GM12878 (cell line): ENCODE measurements around the gene GBGT1. TPM values are rescaled to one million over a fixed set of nuclear protein-coding genes. Genes with fewer than 3 reads are reported as not detected.

Experiments used
- BHLHE40 ChIP-seq, 2 experiments: fragments of 450-650 bp in 1 of 2; IDR thresholded peaks; 2 replicates each; pipeline ENCODE4 v1.6.1; 2011 to 2017; ENCODE audit warnings: low read depth in 2 of 2, borderline replicate concordance in 1 of 2, improper control_type of control experiment in 1 of 2, low read length in 1 of 2, mild to moderate bottlenecking in 1 of 2
- BMI1 ChIP-seq: fragments of 450-650 bp; IDR thresholded peaks from 2 replicates; pipeline ENCODE4 v1.6.1; 2016; ENCODE audit warnings: mild to moderate bottlenecking, moderate library complexity, borderline replicate concordance
- CEBPB ChIP-seq, 2 experiments: fragments of 150-350 bp in 1 of 2; IDR thresholded peaks; 2 replicates each; pipeline ENCODE4 v1.6.1; 2012 to 2014; ENCODE audit warnings: low read depth in 2 of 2, low read length in 2 of 2, borderline replicate concordance in 1 of 2, inconsistent platforms in 1 of 2
- DPF2 ChIP-seq: fragments of 450-650 bp; IDR thresholded peaks from 2 replicates; pipeline ENCODE4 v1.6.1; 2017; ENCODE audit warnings: mild to moderate bottlenecking
- HCFC1 ChIP-seq: fragments of 150-350 bp; IDR thresholded peaks from 2 replicates; pipeline ENCODE4 v1.6.1; 2014; ENCODE audit warnings: low read length
- HDAC2 ChIP-seq: fragments of 200-600 bp; sonication (generic); IDR thresholded peaks from 2 replicates; pipeline ENCODE4 v1.6.1; 2017
- KDM1A ChIP-seq: fragments of 200-600 bp; sonication (generic); IDR thresholded peaks from 2 replicates; pipeline ENCODE4 v1.6.1; 2016; ENCODE audit warnings: borderline replicate concordance
- MEF2B ChIP-seq: fragments of 450-650 bp; IDR thresholded peaks from 2 replicates; pipeline ENCODE4 v1.6.1; 2018; ENCODE audit warnings: mild to moderate bottlenecking, moderate library complexity; ENCODE audit not compliant: partially characterized antibody, poor library complexity, severe bottlenecking
- MXI1 ChIP-seq: fragments of 150-350 bp; IDR thresholded peaks from 2 replicates; pipeline ENCODE4 v1.6.1; 2011; ENCODE audit warnings: low read depth, mild to moderate bottlenecking, inconsistent platforms, low read length, improper control_type of control experiment
- NFYA ChIP-seq: IDR thresholded peaks from 2 replicates; pipeline ENCODE4 v1.6.1; 2011; ENCODE audit warnings: low read depth, mild to moderate bottlenecking, low read length, improper control_type of control experiment, borderline replicate concordance
- POLR2A ChIP-seq: IDR thresholded peaks from 2 replicates; pipeline ENCODE4 v1.6.1; 2011; ENCODE audit warnings: low read depth, mild to moderate bottlenecking, low read length
- POLR2AphosphoS2 ChIP-seq: IDR thresholded peaks from 2 replicates; pipeline ENCODE4 v1.6.1; 2011; ENCODE audit warnings: low read depth, mild to moderate bottlenecking, low read length, improper control_type of control experiment, moderate library complexity
- RCOR1 ChIP-seq: conservative IDR thresholded peaks from 2 replicates; pipeline ENCODE4 v1.6.1; 2012; ENCODE audit warnings: low read depth, low read length, improper control_type of control experiment
- RELB ChIP-seq: fragments of 450-650 bp; IDR thresholded peaks from 2 replicates; pipeline ENCODE4 v1.6.1; 2017; ENCODE audit warnings: low read depth, mild to moderate bottlenecking, moderate library complexity
- SMAD1 ChIP-seq: fragments of 450-650 bp; IDR thresholded peaks from 2 replicates; pipeline ENCODE4 v1.6.1; 2018; ENCODE audit warnings: mild to moderate bottlenecking, low read depth; ENCODE audit not compliant: partially characterized antibody
- SREBF1 ChIP-seq: IDR thresholded peaks from 2 replicates; pipeline ENCODE4 v1.6.1; 2012; ENCODE audit warnings: mild to moderate bottlenecking, low read length
- STAT1 ChIP-seq: fragments of 450-650 bp; conservative IDR thresholded peaks from 2 replicates; pipeline ENCODE4 v1.6.1; 2014; ENCODE audit warnings: antibody characterized with exemption, mild to moderate bottlenecking
- TCF3 ChIP-seq: IDR thresholded peaks from 2 replicates; pipeline ENCODE4 v1.6.1; 2012; ENCODE audit warnings: low read depth, mild to moderate bottlenecking, low read length, borderline replicate concordance; ENCODE audit not compliant: insufficient read depth
- YY1 ChIP-seq: IDR thresholded peaks from 2 replicates; pipeline ENCODE4 v1.6.1; 2011; ENCODE audit warnings: low read depth, mild to moderate bottlenecking, low read length
- ZNF24 ChIP-seq: fragments of 450-650 bp; IDR thresholded peaks from 2 replicates; pipeline ENCODE4 v1.6.1; 2017; ENCODE audit warnings: antibody characterized with exemption, mild to moderate bottlenecking
- ZNF592 ChIP-seq: fragments of 450-650 bp; IDR thresholded peaks from 2 replicates; pipeline ENCODE4 v1.6.1; 2017; ENCODE audit warnings: mild to moderate bottlenecking, moderate library complexity
- polyA plus RNA-seq, 11 experiments: library from polyadenylated mRNA; depleted of rRNA in 4 of 11; unstranded in 6 of 11; stranded (reverse) in 5 of 11; fragments of >200 nt; fragmentation: Nextera tagmentation in 4 of 11; fragmentation: Illumina TruSeq in 1 of 11; extraction: Ambion mirVana in 4 of 11; extraction: Trizol in 1 of 11; gene quantifications; 1 replicate in 1 of 11; 2 replicates in 10 of 11; pipeline versions ENCODE4 v1.2.1 to v1.2.3, GENCODE V29; 2011 to 2016; ENCODE audit warnings: inconsistent platforms in 2 of 11, missing spikeins in 2 of 11, low read depth in 1 of 11
- total RNA-seq, 4 experiments: library from RNA; depleted of rRNA in 3 of 4; stranded (reverse); fragments of >200 nt in 3 of 4; fragmentation: Illumina TruSeq in 1 of 4; extraction: Trizol in 1 of 4; gene quantifications; 2 replicates each; pipeline versions ENCODE4 v1.2.1 to v1.2.3, GENCODE V29; 2013 to 2021
- TF ChIP-seq, protein P1 (sequence below): IDR thresholded peaks from 2 replicates; pipeline ENCODE4 v1.6.1; 2012; ENCODE audit warnings: low read length, inconsistent platforms
- TF ChIP-seq, protein P2 (sequence below): IDR thresholded peaks from 2 replicates; pipeline ENCODE4 v1.6.1; 2012; ENCODE audit warnings: low read depth, low read length, improper control_type of control experiment

Gene GBGT1
- total and polyA plus RNA-seq, 10 of the 15 experiments (the other 5 are each of a cell fraction or from before 2014, with no cell fraction given) = 0.08 to 1.9 (median 0.49) TPM

- TF ChIP-seq RCOR1 (no peak), HDAC2 (no peak), POLR2A (no peak), NFYA (no peak), ZNF24 (no peak), SREBF1 (no peak), POLR2AphosphoS2 (no peak), STAT1 (no peak), CEBPB (IDR thresholded peaks at IDR 0.05; ENCODE audit: borderline replicate concordance in 1 of 2, low read depth in 2 of 2, low read length in 2 of 2) (no peak), DPF2 (0 out of 2 replicates have a peak, but pooled peaks have one; percentile 44), RELB (peak; percentile 35; the same call in 1 of the 2 replicates), HCFC1 (no peak; the same call in 1 of the 2 replicates), BHLHE40 (IDR thresholded peaks at IDR 0.05; ENCODE audit: borderline replicate concordance in 1 of 2, low read depth in 2 of 2, low read length in 1 of 2) (peak in 1 of 2 experiments; percentile 42; a peak in 1 of 4 replicates), KDM1A (no peak), MXI1 (no peak; the same call in 1 of the 2 replicates), ZNF592 (no peak), MEF2B (peak; percentile 90), YY1 (no peak), TCF3 (no peak), BMI1 (no peak), SMAD1 (no peak)
- TF ChIP-seq, protein P1, sequence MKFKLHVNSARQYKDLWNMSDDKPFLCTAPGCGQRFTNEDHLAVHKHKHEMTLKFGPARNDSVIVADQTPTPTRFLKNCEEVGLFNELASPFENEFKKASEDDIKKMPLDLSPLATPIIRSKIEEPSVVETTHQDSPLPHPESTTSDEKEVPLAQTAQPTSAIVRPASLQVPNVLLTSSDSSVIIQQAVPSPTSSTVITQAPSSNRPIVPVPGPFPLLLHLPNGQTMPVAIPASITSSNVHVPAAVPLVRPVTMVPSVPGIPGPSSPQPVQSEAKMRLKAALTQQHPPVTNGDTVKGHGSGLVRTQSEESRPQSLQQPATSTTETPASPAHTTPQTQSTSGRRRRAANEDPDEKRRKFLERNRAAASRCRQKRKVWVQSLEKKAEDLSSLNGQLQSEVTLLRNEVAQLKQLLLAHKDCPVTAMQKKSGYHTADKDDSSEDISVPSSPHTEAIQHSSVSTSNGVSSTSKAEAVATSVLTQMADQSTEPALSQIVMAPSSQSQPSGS = no peak
- TF ChIP-seq, protein P2, sequence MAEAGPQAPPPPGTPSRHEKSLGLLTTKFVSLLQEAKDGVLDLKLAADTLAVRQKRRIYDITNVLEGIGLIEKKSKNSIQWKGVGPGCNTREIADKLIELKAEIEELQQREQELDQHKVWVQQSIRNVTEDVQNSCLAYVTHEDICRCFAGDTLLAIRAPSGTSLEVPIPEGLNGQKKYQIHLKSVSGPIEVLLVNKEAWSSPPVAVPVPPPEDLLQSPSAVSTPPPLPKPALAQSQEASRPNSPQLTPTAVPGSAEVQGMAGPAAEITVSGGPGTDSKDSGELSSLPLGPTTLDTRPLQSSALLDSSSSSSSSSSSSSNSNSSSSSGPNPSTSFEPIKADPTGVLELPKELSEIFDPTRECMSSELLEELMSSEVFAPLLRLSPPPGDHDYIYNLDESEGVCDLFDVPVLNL = no peak
Measured at GRCh38 chr9:133115604-133116345, 47.9 kb downstream of the GBGT1 start (continued).
